GM12891 (cell line): ENCODE measurements around the gene IL24.

Experiments
- DNase-seq: peaks from one replicate; pipeline ENCODE4 v3.0.0; 2011; ENCODE audit warnings: low spot score; ENCODE audit not compliant: insufficient read length
- FAIRE-seq: peaks from 2 replicates; lab custom pipeline; 2011; peaks lifted over from hg19 to GRCh38; lab: Jason Lieb, UNC
- PAX5 ChIP-seq: IDR thresholded peaks from 2 replicates; pipeline ENCODE4 v1.6.1; 2011; ENCODE audit warnings: low read length, moderate library complexity, mild to moderate bottlenecking; ENCODE audit not compliant: insufficient read depth, severe bottlenecking
- POLR2A ChIP-seq: IDR thresholded peaks from 2 replicates; pipeline ENCODE4 v1.6.1; 2011; ENCODE audit warnings: low read depth, low read length, control low read depth
- POLR2AphosphoS5 ChIP-seq: IDR thresholded peaks from 2 replicates; pipeline ENCODE4 v1.6.1; 2011; ENCODE audit warnings: low read depth, low read length, control low read depth
- POU2F2 ChIP-seq: IDR thresholded peaks from 2 replicates; pipeline ENCODE4 v1.6.1; 2011; ENCODE audit warnings: low read depth, mild to moderate bottlenecking, control low read depth, low read length, moderate library complexity
- SPI1 ChIP-seq: IDR thresholded peaks from 2 replicates; pipeline ENCODE4 v1.6.1; 2011; ENCODE audit warnings: low read depth, low read length, control low read depth
- TAF1 ChIP-seq: IDR thresholded peaks from 2 replicates; pipeline ENCODE4 v1.6.1; 2011; ENCODE audit warnings: low read depth, low read length, control low read depth

The IL24 gene

GRCh38 chr1:206946261-206946660, 49.0 kb downstream of the IL24 start, which contains the start of gene PIGR:
Gene PIGR (minus strand): TSS chr1:206946466. CDS start chr1:206940531, 5,935 bp downstream.
- no peak for DNase-seq
- TF ChIP-seq TAF1 (no peak), POLR2A (no peak), SPI1 (no peak), POU2F2 (no peak), PAX5 (no peak), POLR2AphosphoS5 (no peak)
- FAIRE-seq: no peak

DNA sequence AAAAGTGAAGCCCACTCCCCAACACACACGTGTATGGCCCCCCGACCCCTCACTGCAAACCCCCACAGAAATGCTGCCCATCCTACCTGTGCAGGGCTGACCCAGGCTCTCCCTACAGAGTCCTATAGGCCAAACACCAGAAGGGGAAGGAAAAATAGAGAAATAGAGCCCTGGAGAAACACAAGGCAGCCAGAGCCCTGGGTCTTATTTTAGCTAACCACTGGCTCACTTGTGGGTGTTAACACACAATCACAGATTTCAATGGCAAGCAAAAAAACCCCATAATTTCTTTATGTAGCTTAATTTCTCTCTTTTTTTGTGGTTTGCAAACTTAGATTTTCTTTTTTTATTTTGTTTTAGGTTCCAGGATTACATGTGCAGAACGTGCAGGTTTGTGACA, 50.0 kb downstream of the IL24 start:
- TF ChIP-seq TAF1: no peak
- no peak for TF ChIP-seq POU2F2
- TF ChIP-seq POLR2A: no peak
- no peak for TF ChIP-seq PAX5
- no peak for TF ChIP-seq POLR2AphosphoS5
- TF ChIP-seq SPI1: no peak
- DNase-seq (no peak), FAIRE-seq (no peak)

- FAIRE-seq (no peak), DNase-seq (no peak)
- TF ChIP-seq POLR2A (no peak), POU2F2 (no peak), POLR2AphosphoS5 (no peak), TAF1 (no peak), PAX5 (no peak), SPI1 (no peak)
Measured at GRCh38 chr1:206949208-206949607, 52.0 kb downstream of the IL24 start.

DNA sequence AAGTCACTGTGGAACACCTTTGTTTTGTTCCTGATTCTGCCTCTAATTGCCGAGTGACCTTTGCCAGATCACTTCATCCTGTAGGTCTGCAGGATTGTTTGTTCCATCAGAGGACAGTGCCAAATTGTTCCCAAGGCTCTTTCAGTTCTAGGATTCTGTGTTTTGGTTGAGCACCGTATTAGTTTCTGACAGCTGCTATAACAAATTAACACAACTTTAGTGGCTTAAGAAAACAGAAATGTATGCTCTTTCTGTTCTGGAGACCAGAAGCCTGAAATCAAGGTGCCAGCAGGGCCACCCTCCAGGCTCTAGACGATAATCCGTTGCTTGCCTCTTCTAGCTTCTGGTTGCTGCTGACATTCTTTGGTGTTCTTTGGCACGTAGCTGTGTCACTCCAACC, 52.4 kb downstream of the IL24 start:
- no peak for DNase-seq
- FAIRE-seq: no peak
- TF ChIP-seq SPI1 (no peak), TAF1 (no peak)

- no peak for FAIRE-seq
Measured at GRCh38 chr1:206951318-206952100, 54.3 kb downstream of the IL24 start.

DNA sequence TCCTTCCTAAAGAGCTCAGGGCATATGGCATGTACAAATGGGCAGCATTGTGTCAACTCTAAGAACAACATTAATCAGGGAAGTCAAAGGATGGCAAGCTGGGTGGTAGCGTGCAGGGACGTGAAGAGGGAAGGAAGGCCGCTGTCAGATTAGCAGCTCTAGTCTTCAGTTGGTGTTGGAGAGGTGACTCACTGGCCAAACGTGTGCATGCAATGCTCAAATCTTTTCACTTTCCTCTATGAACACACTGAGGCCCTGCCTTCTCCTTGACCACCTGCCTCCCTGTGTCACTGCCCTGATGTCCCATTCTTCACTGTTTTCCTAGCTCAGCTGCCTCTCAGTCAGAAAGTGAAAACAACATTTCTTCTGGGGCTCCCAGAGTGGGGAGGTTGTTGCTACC, 54.9 kb downstream of the IL24 start:
- FAIRE-seq (no peak), DNase-seq (no peak)
- TF ChIP-seq SPI1 (no peak), POU2F2 (no peak), POLR2AphosphoS5 (no peak), POLR2A (no peak), PAX5 (no peak), TAF1 (no peak)

More at GRCh38 chr1:206951318-206952100, 54.3 kb downstream of the IL24 start:
- DNase-seq: no peak
- TF ChIP-seq POU2F2 (no peak), PAX5 (peak; percentile 92), TAF1 (no peak), SPI1 (peak; percentile 69), POLR2AphosphoS5 (no peak), POLR2A (no peak)

DNA sequence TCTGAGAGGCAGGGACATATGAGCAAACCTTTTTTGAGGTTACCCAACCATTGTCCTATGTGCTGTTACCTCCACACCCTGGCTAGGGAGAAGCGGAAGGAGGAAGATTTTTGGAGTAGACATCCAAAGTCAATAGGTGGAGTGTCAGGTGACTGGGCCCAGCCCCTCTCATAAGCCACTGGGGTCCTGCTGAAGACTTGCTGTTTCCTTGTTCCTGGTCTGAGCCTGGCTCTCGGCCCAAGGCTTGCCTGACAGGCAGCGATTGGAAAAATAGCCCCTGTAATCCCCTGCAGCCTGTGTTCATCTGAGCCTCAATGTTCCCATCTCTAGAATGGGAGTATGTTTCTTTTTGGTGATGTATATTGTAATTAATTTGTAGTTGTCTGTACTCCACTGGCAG, 55.9 kb downstream of the IL24 start:
- TF ChIP-seq PAX5 (no peak), POLR2A (no peak), SPI1 (no peak), POU2F2 (no peak), POLR2AphosphoS5 (no peak), TAF1 (no peak)
- DNase-seq: no peak
- FAIRE-seq: no peak

- FAIRE-seq (no peak), DNase-seq (no peak)
- TF ChIP-seq PAX5 (no peak), TAF1 (no peak), POLR2A (no peak), SPI1 (no peak)
Measured at GRCh38 chr1:206953626-206954025, 56.4 kb downstream of the IL24 start.
